ENCODE measurements around the gene PBX3.

The PBX3 gene

DNA sequence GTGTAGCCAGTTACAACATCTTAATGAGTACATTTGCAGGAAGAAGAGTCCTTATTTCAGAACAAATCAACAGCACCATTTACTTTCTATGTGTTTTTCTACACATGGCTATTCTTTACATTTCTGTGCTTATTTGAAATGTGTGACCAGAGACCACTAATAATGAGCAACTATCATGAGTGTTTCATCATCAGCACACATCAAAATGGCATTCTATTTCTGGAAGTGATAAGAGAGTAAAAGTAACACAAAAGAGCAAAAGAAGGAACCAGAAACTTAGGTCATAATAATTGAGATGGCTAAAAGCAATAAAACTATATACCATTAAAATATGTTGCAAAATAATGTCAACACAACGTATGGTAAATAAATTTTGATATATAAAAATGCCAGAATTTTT lies 159.7 kb downstream of the PBX3 start:
- no peak overlapping the region for H3K27ac ChIP-seq

GRCh38 chr9:125908136-125908535 lies 161.0 kb downstream of the PBX3 start:
- TF ChIP-seq CTCF (conservative IDR thresholded peaks at IDR 0.05) (no peak), ZFX (IDR thresholded peaks at IDR 0.05) (no peak)
- H3K27ac ChIP-seq: no peak overlapping the region

More for the DNA sequence above, 159.7 kb downstream of the PBX3 start:
- no peak for TF ChIP-seq ZFX (IDR thresholded peaks at IDR 0.05)
- TF ChIP-seq CTCF (conservative IDR thresholded peaks at IDR 0.05): no peak

DNA sequence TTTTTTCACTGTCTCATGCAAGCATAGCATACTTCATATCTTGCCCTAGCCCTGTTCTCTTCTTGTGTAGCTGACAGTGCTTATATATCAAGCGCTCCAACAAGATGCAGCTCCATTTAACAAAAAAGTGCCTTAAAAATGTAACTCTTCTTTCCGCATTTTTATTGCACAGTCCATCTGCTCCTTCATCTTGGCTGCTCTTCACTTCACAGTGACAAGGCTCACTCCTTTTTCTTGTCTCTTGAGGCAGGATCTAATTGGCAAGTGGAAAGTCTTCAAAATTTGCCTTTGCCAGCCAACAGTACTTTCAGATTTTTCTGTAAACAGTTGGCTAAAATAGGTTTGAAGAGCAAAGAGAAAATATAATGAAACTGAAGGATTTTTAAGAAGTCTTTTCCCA lies 161.8 kb downstream of the PBX3 start:
- no peak for TF ChIP-seq CTCF (conservative IDR thresholded peaks at IDR 0.05)
- TF ChIP-seq ZFX (IDR thresholded peaks at IDR 0.05): no peak
- no peak overlapping the region for H3K27ac ChIP-seq

GRCh38 chr9:125909459-125909858 lies 162.3 kb downstream of the PBX3 start:
- no peak overlapping the region for H3K27ac ChIP-seq
- TF ChIP-seq ZFX (IDR thresholded peaks at IDR 0.05) (no peak), CTCF (conservative IDR thresholded peaks at IDR 0.05) (no peak)

GRCh38 chr9:125910286-125910685 lies 163.1 kb downstream of the PBX3 start:
- no peak overlapping the region for H3K27ac ChIP-seq
- TF ChIP-seq ZFX (IDR thresholded peaks at IDR 0.05) (no peak), CTCF (conservative IDR thresholded peaks at IDR 0.05) (no peak)

DNA sequence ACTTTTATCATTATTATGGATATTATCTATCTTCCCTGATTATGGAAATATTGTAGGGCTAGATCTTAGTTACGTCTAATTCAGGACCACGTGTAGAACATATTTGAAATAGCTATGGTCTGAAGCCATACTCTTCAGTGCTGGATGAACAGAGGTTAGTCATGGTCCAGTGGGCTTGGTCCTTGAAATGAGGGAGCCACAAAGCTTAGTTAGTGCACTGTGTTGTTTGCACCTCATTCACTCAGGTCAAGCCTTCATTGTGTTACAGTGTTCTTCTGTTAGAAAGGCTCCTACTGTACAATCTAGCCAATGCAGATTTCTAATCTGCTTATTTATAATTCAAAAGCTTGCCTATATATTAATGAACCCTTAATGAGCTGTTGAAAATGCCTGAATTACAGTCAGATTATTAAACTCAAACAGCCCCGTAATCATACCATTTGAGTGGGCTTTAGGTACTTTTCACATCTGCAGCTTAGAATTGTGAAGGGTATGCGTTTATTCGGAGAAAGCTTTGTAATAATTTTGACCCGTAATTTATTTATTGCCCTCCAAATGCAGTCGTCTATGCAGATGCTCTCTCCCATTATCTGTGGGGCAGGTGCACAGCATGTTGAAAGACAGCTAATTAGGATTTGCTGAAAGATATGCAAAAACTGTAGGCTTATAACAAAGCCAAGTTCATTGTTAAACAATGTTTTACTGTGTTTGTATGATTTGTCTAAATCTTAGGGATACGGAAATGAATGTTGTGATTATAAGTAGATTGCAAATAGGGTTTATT lies 164.9 kb downstream of the PBX3 start:
- H3K27ac ChIP-seq: no peak overlapping the region
- no peak for TF ChIP-seq CTCF (conservative IDR thresholded peaks at IDR 0.05)

GRCh38 chr9:125912667-125913066 lies 165.5 kb downstream of the PBX3 start:
- TF ChIP-seq CTCF (conservative IDR thresholded peaks at IDR 0.05) (no peak), ZFX (IDR thresholded peaks at IDR 0.05) (no peak)
- H3K27ac ChIP-seq: no peak overlapping the region

Data from C4-2B (cell line).